ENCODE results near the gene CFAP221. TPM values are rescaled to one million over a fixed set of nuclear protein-coding genes. Genes with fewer than 3 reads are reported as not detected.

The CFAP221 gene
- total RNA-seq, 3 donors from 2014 or later: not detected

DNA sequence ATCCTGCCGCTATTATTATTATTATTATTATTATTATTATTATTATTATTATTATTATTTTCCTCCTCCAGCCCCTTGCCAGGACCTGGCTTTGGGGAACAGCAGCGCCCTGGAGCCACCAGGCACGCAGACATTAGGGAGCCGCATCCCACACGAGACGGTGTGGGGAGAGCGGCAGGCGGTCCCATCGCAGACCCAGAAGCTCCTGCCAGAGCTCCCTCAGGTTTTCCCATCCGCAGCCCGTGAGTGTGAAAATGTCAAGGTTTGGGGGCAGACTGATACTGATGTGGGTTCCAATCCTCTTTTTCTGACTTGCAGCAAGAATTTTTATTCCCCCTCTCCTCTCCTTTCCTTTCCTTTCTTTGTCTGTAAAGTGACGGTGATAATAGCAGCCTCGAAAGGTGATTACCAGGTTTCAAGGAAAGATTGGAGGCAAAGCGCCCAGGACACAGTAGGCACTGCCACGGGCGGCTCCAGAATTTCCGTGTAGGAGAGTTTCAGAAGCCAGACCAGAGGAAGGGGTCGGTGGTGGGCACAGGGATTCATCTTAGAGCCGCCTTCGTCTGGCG is 20.8 kb upstream of the CFAP221 start:
- H3K4me3 Mint-ChIP-seq: no peak overlapping the region
- no peak for DNase-seq
- no peaks in the 10 kb centered on the region for H3K9me3 Mint-ChIP-seq
- no peak for ATAC-seq
- peaks cover 45% of the 10 kb centered on the region for H3K27me3 Mint-ChIP-seq (ENCODE audit: low read depth)
- H3K36me3 Mint-ChIP-seq (ENCODE audit: insufficient read depth): no peaks in the 10 kb centered on the region
- H3K4me1 Mint-ChIP-seq (ENCODE audit: low read depth): no peaks in the 10 kb centered on the region

GRCh38 chr2:119523952-119524694 is 20.1 kb upstream of the CFAP221 start, which contains the start of gene SCTR:
Gene SCTR, minus strand, starts transcription at chr2:119524483. Its CDS starts 257 bp downstream, at chr2:119524226.
- no peak for DNase-seq
- Mint-ChIP-seq H3K9me3 (no peaks in the 10 kb centered on the region), H3K36me3 (ENCODE audit: insufficient read depth) (no peaks in the 10 kb centered on the region), H3K4me3 (no peak within 1 kb of the TSS), H3K27me3 (ENCODE audit: low read depth) (peaks cover 50% of the 10 kb centered on the region), H3K4me1 (ENCODE audit: low read depth) (no peaks in the 10 kb centered on the region)
- ATAC-seq: peak in 1 of 2 donors; percentile 43

GRCh38 chr2:119525614-119526013 is 18.6 kb upstream of the CFAP221 start:
- Mint-ChIP-seq H3K4me3 (no peak overlapping the region), H3K9me3 (no peaks in the 10 kb centered on the region), H3K36me3 (ENCODE audit: insufficient read depth) (no peaks in the 10 kb centered on the region), H3K4me1 (ENCODE audit: low read depth) (no peaks in the 10 kb centered on the region), H3K27me3 (ENCODE audit: low read depth) (peaks cover 51% of the 10 kb centered on the region)
- ATAC-seq: no peak
- DNase-seq: no peak

GRCh38 chr2:119527999-119528398 is 16.2 kb upstream of the CFAP221 start:
- H3K36me3 Mint-ChIP-seq (ENCODE audit: insufficient read depth): no peaks in the 10 kb centered on the region
- ATAC-seq: no peak
- no peak for DNase-seq
- H3K27me3 Mint-ChIP-seq (ENCODE audit: low read depth): peaks cover 32% of the 10 kb centered on the region
- peaks cover 18% of the 10 kb centered on the region for H3K9me3 Mint-ChIP-seq
- H3K4me1 Mint-ChIP-seq (ENCODE audit: low read depth): no peaks in the 10 kb centered on the region
- H3K4me3 Mint-ChIP-seq: no peak overlapping the region

GRCh38 chr2:119531292-119531691 is 13.0 kb upstream of the CFAP221 start:
- Mint-ChIP-seq H3K27me3 (ENCODE audit: low read depth) (peaks cover 8% of the 10 kb centered on the region), H3K4me3 (no peak overlapping the region), H3K9me3 (peaks cover 25% of the 10 kb centered on the region), H3K4me1 (ENCODE audit: low read depth) (no peaks in the 10 kb centered on the region), H3K36me3 (ENCODE audit: insufficient read depth) (no peaks in the 10 kb centered on the region)
- no peak for DNase-seq
- no peak for ATAC-seq

GRCh38 chr2:119533560-119533959 is 10.7 kb upstream of the CFAP221 start:
- no peaks in the 10 kb centered on the region for H3K4me1 Mint-ChIP-seq (ENCODE audit: low read depth)
- H3K4me3 Mint-ChIP-seq: no peak overlapping the region
- H3K27me3 Mint-ChIP-seq (ENCODE audit: low read depth): peaks cover 9% of the 10 kb centered on the region
- no peak for ATAC-seq
- H3K9me3 Mint-ChIP-seq: peaks cover 27% of the 10 kb centered on the region
- no peaks in the 10 kb centered on the region for H3K36me3 Mint-ChIP-seq (ENCODE audit: insufficient read depth)
- no peak for DNase-seq

- H3K27me3 Mint-ChIP-seq (ENCODE audit: low read depth): peaks cover 16% of the 10 kb centered on the region
- DNase-seq (no peak), ATAC-seq (no peak)
- H3K36me3 Mint-ChIP-seq (ENCODE audit: insufficient read depth): no peaks in the 10 kb centered on the region
- peaks cover 25% of the 10 kb centered on the region for H3K9me3 Mint-ChIP-seq
- H3K4me3 Mint-ChIP-seq: no peak overlapping the region
- H3K4me1 Mint-ChIP-seq (ENCODE audit: low read depth): no peaks in the 10 kb centered on the region
Measured at GRCh38 chr2:119536211-119536610, 8.0 kb upstream of the CFAP221 start.

GRCh38 chr2:119536707-119537106 is 7.5 kb upstream of the CFAP221 start:
- peaks cover 21% of the 10 kb centered on the region for H3K27me3 Mint-ChIP-seq (ENCODE audit: low read depth)

DNA sequence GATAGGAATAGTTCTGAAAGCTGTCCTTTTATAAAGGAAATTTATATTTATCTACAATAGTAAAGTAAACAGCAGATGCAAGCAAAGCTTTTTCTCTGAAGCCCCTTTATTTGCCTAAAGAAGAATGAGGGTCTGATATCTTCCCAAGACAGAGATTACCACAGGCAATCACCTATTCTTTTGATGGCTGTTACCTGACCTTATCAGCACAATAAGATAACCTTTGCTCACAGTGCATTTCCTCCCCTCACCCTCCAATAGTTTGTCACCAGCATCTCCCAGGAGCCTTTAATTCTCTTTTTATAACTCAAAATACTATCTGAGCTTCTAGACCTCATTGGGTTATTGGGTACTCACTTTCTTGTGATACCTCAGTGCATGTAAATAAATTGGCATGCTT is 6.5 kb upstream of the CFAP221 start:
- no peak for DNase-seq
- ATAC-seq: no peak
- Mint-ChIP-seq H3K27me3 (ENCODE audit: low read depth) (peaks cover 27% of the 10 kb centered on the region), H3K36me3 (ENCODE audit: insufficient read depth) (no peaks in the 10 kb centered on the region), H3K9me3 (peaks cover 10% of the 10 kb centered on the region), H3K4me1 (ENCODE audit: low read depth) (no peaks in the 10 kb centered on the region), H3K4me3 (no peak overlapping the region)

More at GRCh38 chr2:119536707-119537106, 7.5 kb upstream of the CFAP221 start:
- Mint-ChIP-seq H3K36me3 (ENCODE audit: insufficient read depth) (no peaks in the 10 kb centered on the region), H3K9me3 (peaks cover 20% of the 10 kb centered on the region), H3K4me1 (ENCODE audit: low read depth) (no peaks in the 10 kb centered on the region), H3K4me3 (no peak overlapping the region)
- no peak for DNase-seq
- ATAC-seq: no peak

- no peak for DNase-seq
- no peaks in the 10 kb centered on the region for H3K36me3 Mint-ChIP-seq (ENCODE audit: insufficient read depth)
Measured at GRCh38 chr2:119541476-119541875, 2.8 kb upstream of the CFAP221 start.

GRCh38 chr2:119544939-119545475 is 758 bp downstream of the CFAP221 start:
- H3K4me3 Mint-ChIP-seq: peak overlapping the region; percentile 33
- H3K4me1 Mint-ChIP-seq (ENCODE audit: low read depth): peaks cover 10% of the 10 kb centered on the region
- peaks cover 53% of the 10 kb centered on the region for H3K27me3 Mint-ChIP-seq (ENCODE audit: low read depth)
- ATAC-seq: no peak
- H3K36me3 Mint-ChIP-seq (ENCODE audit: insufficient read depth): no peaks in the 10 kb centered on the region
- no peak for DNase-seq
- H3K9me3 Mint-ChIP-seq: no peaks in the 10 kb centered on the region

More at GRCh38 chr2:119541476-119541875, 2.8 kb upstream of the CFAP221 start:
- ATAC-seq: no peak
- Mint-ChIP-seq H3K4me1 (ENCODE audit: low read depth) (peaks cover 10% of the 10 kb centered on the region), H3K4me3 (no peak overlapping the region), H3K27me3 (ENCODE audit: low read depth) (peaks cover 53% of the 10 kb centered on the region), H3K9me3 (no peaks in the 10 kb centered on the region)

GRCh38 chr2:119545754-119546446 is 1.7 kb downstream of the CFAP221 start:
- no peaks in the 10 kb centered on the region for H3K36me3 Mint-ChIP-seq (ENCODE audit: insufficient read depth)
- no peaks in the 10 kb centered on the region for H3K9me3 Mint-ChIP-seq
- H3K27me3 Mint-ChIP-seq (ENCODE audit: low read depth): peaks cover 46% of the 10 kb centered on the region
- H3K4me1 Mint-ChIP-seq (ENCODE audit: low read depth): peaks cover 10% of the 10 kb centered on the region
- H3K4me3 Mint-ChIP-seq: no peak overlapping the region
- ATAC-seq (no peak), DNase-seq (no peak)

GRCh38 chr2:119546447-119546767 is 2.2 kb downstream of the CFAP221 start:
- Mint-ChIP-seq H3K4me1 (ENCODE audit: low read depth) (peaks cover 10% of the 10 kb centered on the region), H3K9me3 (no peaks in the 10 kb centered on the region), H3K27me3 (ENCODE audit: low read depth) (peaks cover 44% of the 10 kb centered on the region), H3K36me3 (ENCODE audit: insufficient read depth) (no peaks in the 10 kb centered on the region), H3K4me3 (no peak overlapping the region)
- no peak for DNase-seq
- ATAC-seq: no peak

DNA sequence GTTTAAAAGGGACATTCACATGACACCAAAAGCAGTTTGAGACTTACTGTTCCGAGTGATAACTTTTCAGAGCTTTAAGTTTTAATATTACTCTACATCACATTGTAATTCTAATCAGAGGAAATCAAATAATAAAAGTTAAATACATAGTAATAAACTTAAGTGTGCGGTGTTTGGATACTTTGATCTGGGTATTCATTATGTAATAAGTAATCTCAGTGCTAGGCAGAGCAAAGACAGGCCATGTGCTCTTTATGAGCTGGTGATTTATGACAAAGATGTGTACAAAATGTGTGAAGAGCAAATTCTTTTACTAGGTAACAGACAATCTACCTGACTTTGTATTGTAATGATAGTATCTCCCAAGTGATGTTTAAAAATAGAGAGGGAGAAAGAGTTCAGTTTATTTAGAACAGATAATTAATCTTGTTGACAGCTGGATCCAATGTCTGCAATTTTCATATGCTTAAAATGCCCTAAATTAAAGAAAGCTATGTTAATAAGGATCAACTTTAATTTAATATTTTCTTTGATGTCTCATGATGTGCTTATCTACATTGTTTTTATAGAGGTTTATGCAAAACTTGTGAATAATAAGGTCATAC is 4.4 kb downstream of the CFAP221 start:
- H3K4me1 Mint-ChIP-seq (ENCODE audit: low read depth): peaks cover 6% of the 10 kb centered on the region
- no peaks in the 10 kb centered on the region for H3K9me3 Mint-ChIP-seq
- DNase-seq: no peak
- peaks cover 32% of the 10 kb centered on the region for H3K27me3 Mint-ChIP-seq (ENCODE audit: low read depth)
- H3K4me3 Mint-ChIP-seq: no peak overlapping the region
- H3K36me3 Mint-ChIP-seq (ENCODE audit: insufficient read depth): no peaks in the 10 kb centered on the region
- ATAC-seq: no peak
